SK-N-MC (cell line): ENCODE measurements around the gene LCE1F.

Experiments used
- EZH2 ChIP-seq: fragments of 200-600 bp; sonication (generic); IDR thresholded peaks from one replicate; pipeline ENCODE4 v1.6.1; 2017; ENCODE audit warnings: antibody characterized with exemption
- POLR2AphosphoS5 ChIP-seq: IDR thresholded peaks from 2 replicates; pipeline ENCODE4 v1.6.1; 2012; ENCODE audit warnings: mild to moderate bottlenecking, low read depth, low read length, borderline replicate concordance

DNA sequence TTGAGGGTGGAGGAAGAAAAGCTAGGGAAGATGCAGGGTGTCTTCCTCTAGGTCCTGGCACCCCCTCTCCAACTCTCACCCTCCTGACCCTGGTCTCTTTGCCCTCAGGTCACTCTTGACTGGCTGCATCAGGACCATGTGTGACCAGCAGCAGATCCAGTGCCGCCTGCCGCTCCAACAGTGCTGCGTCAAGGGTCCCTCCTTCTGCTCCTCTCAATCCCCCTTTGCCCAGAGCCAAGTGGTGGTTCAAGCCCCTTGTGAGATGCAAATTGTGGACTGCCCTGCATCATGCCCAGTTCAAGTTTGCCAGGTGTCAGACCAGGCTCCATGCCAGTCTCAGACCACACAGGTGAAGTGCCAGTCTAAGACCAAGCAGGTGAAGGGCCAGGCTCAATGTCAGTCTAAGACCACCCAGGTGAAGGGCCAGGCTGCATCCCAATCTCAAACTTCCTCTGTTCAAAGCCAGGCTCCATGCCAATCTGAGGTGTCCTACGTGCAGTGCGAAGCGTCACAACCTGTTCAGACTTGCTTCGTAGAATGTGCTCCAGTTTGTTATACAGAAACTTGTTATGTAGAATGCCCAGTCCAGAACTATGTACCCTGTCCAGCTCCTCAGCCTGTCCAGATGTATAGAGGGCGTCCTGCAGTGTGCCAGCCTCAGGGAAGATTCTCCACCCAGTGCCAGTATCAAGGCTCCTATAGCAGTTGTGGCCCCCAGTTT is 15.3 kb upstream of the LCE1F start:
- no peak for TF ChIP-seq POLR2AphosphoS5
- TF ChIP-seq EZH2, result no peak
